WTC11 (cell line): ENCODE measurements around the gene FRS2.

Experiments
- ATF1 ChIP-seq: sonication (generic); formaldehyde crosslinking; IDR thresholded peaks from 2 replicates; pipeline ENCODE4 v1.8.1; 2023; ENCODE audit warnings: mild to moderate bottlenecking, moderate library complexity, missing genetic modification reagents
- ATF2 ChIP-seq: sonication (generic); formaldehyde crosslinking; IDR thresholded peaks from 2 replicates; pipeline ENCODE4 v1.8.1; 2022; ENCODE audit warnings: low read depth, missing genetic modification reagents, borderline replicate concordance
- ATF3 ChIP-seq: sonication (generic); formaldehyde crosslinking; conservative IDR thresholded peaks from 2 replicates; pipeline ENCODE4 v1.8.1; 2022; ENCODE audit warnings: mild to moderate bottlenecking, missing genetic modification reagents
- CREB1 ChIP-seq: sonication (generic); formaldehyde crosslinking; IDR thresholded peaks from 2 replicates; pipeline ENCODE4 v1.8.0; 2023; ENCODE audit warnings: mild to moderate bottlenecking, missing genetic modification reagents
- CREM ChIP-seq: sonication (generic); formaldehyde crosslinking; IDR thresholded peaks from 2 replicates; pipeline ENCODE4 v1.8.1; 2022; ENCODE audit warnings: mild to moderate bottlenecking, missing genetic modification reagents, moderate library complexity
- CTCF ChIP-seq: fragments of 200-600 bp; IDR thresholded peaks from 2 replicates; pipeline ENCODE4 v1.8.0; 2022; ENCODE audit warnings: antibody characterized with exemption
- FOXP1 ChIP-seq: sonication (generic); formaldehyde crosslinking; IDR thresholded peaks from 2 replicates; pipeline ENCODE4 v1.8.0; 2022; ENCODE audit warnings: missing genetic modification reagents, mild to moderate bottlenecking, moderate library complexity, borderline replicate concordance
- HMGA2 ChIP-seq: fragments of 250-450 bp; sonication (Bioruptor Pico); IDR thresholded peaks from 2 replicates; pipeline ENCODE4 v1.4.0; 2021; ENCODE audit warnings: mild to moderate bottlenecking, moderate library complexity
- IRF2 ChIP-seq: sonication (generic); formaldehyde crosslinking; IDR thresholded peaks from 2 replicates; pipeline ENCODE4 v1.8.0; 2022; ENCODE audit warnings: low read depth, missing genetic modification reagents, borderline replicate concordance
- MAX ChIP-seq: sonication (generic); formaldehyde crosslinking; IDR thresholded peaks from 2 replicates; pipeline ENCODE4 v1.8.0; 2022; ENCODE audit warnings: mild to moderate bottlenecking, missing genetic modification reagents
- NFYB ChIP-seq: sonication (generic); formaldehyde crosslinking; conservative IDR thresholded peaks from 2 replicates; pipeline ENCODE4 v1.8.0; 2022; ENCODE audit warnings: low read depth, missing genetic modification reagents
- USF1 ChIP-seq: sonication (generic); formaldehyde crosslinking; IDR thresholded peaks from 2 replicates; pipeline ENCODE4 v1.8.0; 2022; ENCODE audit warnings: mild to moderate bottlenecking, missing genetic modification reagents
- USF2 ChIP-seq: sonication (generic); formaldehyde crosslinking; IDR thresholded peaks from 2 replicates; pipeline ENCODE4 v1.8.1; 2023; ENCODE audit warnings: mild to moderate bottlenecking, missing genetic modification reagents, moderate library complexity

GRCh38 chr12:69473262-69473661, 3.1 kb downstream of the FRS2 start:
- TF ChIP-seq CTCF (no peak), CREB1 (CRISPR knock-in tag) (no peak), ATF1 (CRISPR knock-in tag) (no peak), FOXP1 (no peak), NFYB (no peak), ATF2 (CRISPR knock-in tag) (no peak), USF1 (CRISPR knock-in tag) (no peak), ATF3 (CRISPR knock-in tag) (no peak), HMGA2 (CRISPR knock-in tag) (no peak), MAX (CRISPR knock-in tag) (no peak), USF2 (CRISPR knock-in tag) (no peak), IRF2 (no peak), CREM (no peak)
